ENCODE data around the gene ATAD1. TPM values are rescaled to one million over a fixed set of nuclear protein-coding genes. Genes with fewer than 3 reads are reported as not detected.

The ATAD1 gene
- total and polyA plus RNA-seq, 4 donors: 11.6 to 50.2 (median 28.7) TPM

DNA sequence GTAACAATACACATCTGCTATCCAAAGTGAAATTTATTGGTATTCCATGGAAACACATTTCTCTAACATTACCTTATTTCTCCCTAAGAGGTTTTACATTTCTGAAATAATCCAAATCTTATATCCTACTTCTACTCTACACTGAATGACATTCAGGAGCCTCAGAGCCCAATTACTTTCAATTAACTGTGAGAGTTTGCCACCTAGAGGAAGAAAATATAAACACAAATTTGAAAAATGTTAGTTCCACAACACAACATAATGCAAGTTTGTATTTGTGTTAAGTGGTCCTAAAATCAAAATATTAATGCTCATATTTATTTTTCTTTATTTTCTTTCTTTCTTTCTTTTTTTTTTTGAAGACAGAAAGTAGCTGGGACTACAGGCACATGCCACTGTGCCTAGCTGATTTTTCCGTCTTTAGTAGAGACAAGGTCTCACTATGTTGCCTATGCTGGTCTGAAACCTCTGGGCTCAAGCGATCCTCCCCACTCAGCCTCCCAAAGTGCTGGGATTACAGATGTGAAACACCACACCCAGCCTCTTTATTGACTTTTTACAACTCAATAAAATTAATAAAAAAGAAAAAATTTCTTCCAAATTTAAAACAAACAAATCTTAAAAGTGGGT is 46.0 kb downstream of the ATAD1 start:
- 92 to 98% methylated on average over 2 of the region's 2 CpGs for WGBS, 2 donors
- ATAC-seq (ENCODE audit: insufficient read depth, low FRiP score) (no peak), DNase-seq (peak in 2 of 3 donors; percentile 59 to 60)

DNA sequence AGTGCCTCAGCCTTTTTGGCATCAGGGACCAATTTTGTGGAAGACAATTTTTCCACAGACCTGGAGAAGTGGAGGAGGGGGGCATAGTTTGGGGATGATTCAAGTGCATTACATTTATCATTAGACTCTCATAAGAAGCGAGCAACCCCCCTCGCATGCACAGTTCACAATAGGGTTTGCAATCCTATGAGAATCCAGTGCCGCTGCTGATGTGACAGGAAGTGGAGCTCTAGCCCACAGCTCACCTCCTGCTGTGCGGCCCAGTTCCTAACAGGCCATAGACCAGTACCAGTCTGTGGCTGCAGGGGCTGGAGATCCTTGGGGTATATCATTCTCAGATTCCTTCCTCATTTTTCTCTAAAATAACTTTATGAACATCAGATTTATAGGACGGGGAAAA is 50.8 kb downstream of the ATAD1 start:
- TF ChIP-seq, protein P1, sequence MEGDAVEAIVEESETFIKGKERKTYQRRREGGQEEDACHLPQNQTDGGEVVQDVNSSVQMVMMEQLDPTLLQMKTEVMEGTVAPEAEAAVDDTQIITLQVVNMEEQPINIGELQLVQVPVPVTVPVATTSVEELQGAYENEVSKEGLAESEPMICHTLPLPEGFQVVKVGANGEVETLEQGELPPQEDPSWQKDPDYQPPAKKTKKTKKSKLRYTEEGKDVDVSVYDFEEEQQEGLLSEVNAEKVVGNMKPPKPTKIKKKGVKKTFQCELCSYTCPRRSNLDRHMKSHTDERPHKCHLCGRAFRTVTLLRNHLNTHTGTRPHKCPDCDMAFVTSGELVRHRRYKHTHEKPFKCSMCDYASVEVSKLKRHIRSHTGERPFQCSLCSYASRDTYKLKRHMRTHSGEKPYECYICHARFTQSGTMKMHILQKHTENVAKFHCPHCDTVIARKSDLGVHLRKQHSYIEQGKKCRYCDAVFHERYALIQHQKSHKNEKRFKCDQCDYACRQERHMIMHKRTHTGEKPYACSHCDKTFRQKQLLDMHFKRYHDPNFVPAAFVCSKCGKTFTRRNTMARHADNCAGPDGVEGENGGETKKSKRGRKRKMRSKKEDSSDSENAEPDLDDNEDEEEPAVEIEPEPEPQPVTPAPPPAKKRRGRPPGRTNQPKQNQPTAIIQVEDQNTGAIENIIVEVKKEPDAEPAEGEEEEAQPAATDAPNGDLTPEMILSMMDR (IDR thresholded peaks at IDR 0.05; ENCODE audit: control extremely low read depth, extremely low read depth): no peak
- DNase-seq (no peak), ATAC-seq (ENCODE audit: insufficient read depth, low FRiP score) (no peak)
- H3K4me3 ChIP-seq: no peak overlapping the region
- 90 to 91% methylated on average over 5 of the region's 5 CpGs for whole genome bisulfite sequencing, 2 donors
- no peaks in the 10 kb centered on the region for H3K4me1 ChIP-seq (ENCODE audit: control insufficient read depth in 5 of 5, insufficient read depth in 5 of 5, low read length in 5 of 5)
- H3K36me3 ChIP-seq (ENCODE audit: control insufficient read depth in 4 of 4, insufficient read depth in 4 of 4, low read length in 4 of 4): peaks cover 4 to 31% (median 17%) of the 10 kb centered on the region in 4 donors
- no peak overlapping the region for H3K9ac ChIP-seq (ENCODE audit: insufficient read depth in 1 of 2, low read length in 2 of 2)
- H3K27ac ChIP-seq (ENCODE audit: low read depth in 1 of 2, low read length in 1 of 2): no peak overlapping the region
- H3K9me3 ChIP-seq (ENCODE audit: control insufficient read depth in 4 of 4, insufficient read depth in 3 of 4, low read length in 3 of 4): no peaks in the 10 kb centered on the region
- no peaks in the 10 kb centered on the region for H3K27me3 ChIP-seq (ENCODE audit: control insufficient read depth in 3 of 3, insufficient read depth in 3 of 3, low read length in 2 of 3)

More for the DNA sequence above, 46.0 kb downstream of the ATAD1 start:
- Histone ChIP-seq H3K27me3 (ENCODE audit: control insufficient read depth in 3 of 3, insufficient read depth in 3 of 3, low read length in 2 of 3) (no peaks in the 10 kb centered on the region), H3K27ac (ENCODE audit: low read depth in 1 of 2, low read length in 1 of 2) (no peak overlapping the region), H3K9me3 (ENCODE audit: control insufficient read depth in 4 of 4, insufficient read depth in 3 of 4, low read length in 3 of 4) (no peaks in the 10 kb centered on the region), H3K4me3 (no peak overlapping the region), H3K9ac (ENCODE audit: insufficient read depth in 1 of 2, low read length in 2 of 2) (no peak overlapping the region), H3K36me3 (ENCODE audit: control insufficient read depth in 4 of 4, insufficient read depth in 4 of 4, low read length in 4 of 4) (peaks cover 1 to 27% (median 16%) of the 10 kb centered on the region in 4 donors), H3K4me1 (ENCODE audit: control insufficient read depth in 5 of 5, insufficient read depth in 5 of 5, low read length in 5 of 5) (no peaks in the 10 kb centered on the region)
- TF ChIP-seq, protein P1 (IDR thresholded peaks at IDR 0.05; ENCODE audit: control extremely low read depth, extremely low read depth): peak; percentile 18

DNA sequence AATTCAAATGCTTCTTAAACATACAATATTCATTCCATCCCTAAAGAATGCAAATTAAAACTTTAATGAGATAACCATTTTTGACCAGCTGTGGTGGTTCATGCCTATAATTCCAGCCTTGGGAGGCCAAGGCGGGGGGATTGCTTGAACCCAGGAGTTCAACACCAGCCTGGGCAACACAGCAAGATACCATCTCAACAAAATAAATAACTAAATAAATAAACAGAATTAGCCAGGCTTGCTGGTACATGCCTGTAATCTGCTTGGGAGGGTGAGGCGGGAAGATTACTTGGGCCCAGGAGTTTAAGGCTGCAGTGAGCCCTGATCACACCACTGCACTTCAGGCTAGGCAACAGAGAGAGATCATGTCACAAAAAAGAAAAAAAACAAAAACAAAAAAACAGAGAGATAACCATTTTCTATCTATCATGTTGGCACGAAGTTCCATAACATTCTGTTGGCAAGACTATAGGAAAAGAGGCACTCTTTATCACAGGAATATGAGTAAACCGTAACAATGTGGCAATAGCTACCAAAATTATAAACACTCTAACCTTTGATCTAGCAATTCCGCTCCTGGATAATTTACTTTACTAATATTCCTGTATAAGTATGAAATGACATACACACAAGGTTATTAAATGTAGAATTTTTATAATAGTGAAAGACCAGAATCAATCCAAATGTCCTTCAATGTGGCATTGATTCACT is 52.2 kb downstream of the ATAD1 start:
- WGBS, 2 donors: 82 to 83% methylated on average over 5 of the region's 5 CpGs
- no peak overlapping the region for H3K4me3 ChIP-seq
- ATAC-seq (ENCODE audit: insufficient read depth, low FRiP score) (no peak), DNase-seq (no peak)
- no peak overlapping the region for H3K27ac ChIP-seq (ENCODE audit: low read depth in 1 of 2, low read length in 1 of 2)
- TF ChIP-seq, protein P1 (IDR thresholded peaks at IDR 0.05; ENCODE audit: control extremely low read depth, extremely low read depth): no peak
- no peak overlapping the region for H3K9ac ChIP-seq (ENCODE audit: insufficient read depth in 1 of 2, low read length in 2 of 2)
- no peaks in the 10 kb centered on the region for H3K27me3 ChIP-seq (ENCODE audit: control insufficient read depth in 3 of 3, insufficient read depth in 3 of 3, low read length in 2 of 3)
- H3K9me3 ChIP-seq (ENCODE audit: control insufficient read depth in 4 of 4, insufficient read depth in 3 of 4, low read length in 3 of 4): no peaks in the 10 kb centered on the region
- H3K4me1 ChIP-seq (ENCODE audit: control insufficient read depth in 5 of 5, insufficient read depth in 5 of 5, low read length in 5 of 5): no peaks in the 10 kb centered on the region
- H3K36me3 ChIP-seq (ENCODE audit: control insufficient read depth in 4 of 4, insufficient read depth in 4 of 4, low read length in 4 of 4): peaks cover 4 to 31% (median 16%) of the 10 kb centered on the region in 4 donors
